PC-3 (cell line): ENCODE data around the gene PPP1R1C. TPM values are rescaled to one million over a fixed set of nuclear protein-coding genes. Genes with fewer than 3 reads are reported as not detected.

Experiments
- ATAC-seq: fragments of 200-7000 bp; cut with Tn5 transposase; 2 replicates; pipeline ENCODE4 v1.9.1; 2020; ENCODE audit warnings: mild to moderate bottlenecking, moderate library complexity
- BruUV-seq: library from RNA; stranded (reverse); fragments of 400-500 nt; replicated peaks from 2 replicates; lab custom pipeline; 2021; lab: Mats Ljungman, UMichigan
- CTCF ChIA-PET: fragments of 300-600 bp; sonication (Branson Sonifier 250); formaldehyde crosslinking; loops from one replicate; lab custom pipeline; 2022; ENCODE audit warnings: antibody characterized with exemption; lab: Charles Lee
- POLR2A ChIA-PET: fragments of 300-600 bp; sonication (Branson Sonifier 250); formaldehyde crosslinking; loops from one replicate; lab custom pipeline; 2022; ENCODE audit warnings: antibody characterized with exemption; ENCODE audit not compliant: unreplicated experiment; lab: Charles Lee
- DNase-seq: peaks from one replicate; pipeline ENCODE4 v3.0.0-alpha.2; 2015
- H2AFZ ChIP-seq: fragments of 300-600 bp; sonication (generic); 2 replicates; pipeline ENCODE4 v1.6.0; 2016; ENCODE audit warnings: antibody characterized with exemption, low read length
- H3F3A ChIP-seq: fragments of 300-600 bp; sonication (generic); one replicate; pipeline ENCODE4 v1.6.0; 2017; ENCODE audit warnings: antibody characterized with exemption, low read length, control low read depth, mild to moderate bottlenecking; ENCODE audit not compliant: unreplicated experiment
- H3K27ac ChIP-seq: fragments of 300-600 bp; sonication (generic); 2 replicates; pipeline ENCODE4 v1.5.1; 2016; ENCODE audit warnings: mild to moderate bottlenecking, low read length
- H3K27me3 ChIP-seq: fragments of 300-600 bp; sonication (generic); 2 replicates; pipeline ENCODE4 v1.6.1; 2016; ENCODE audit warnings: low read length, mixed read lengths
- H3K36me3 ChIP-seq: fragments of 300-600 bp; sonication (generic); 2 replicates; pipeline ENCODE4 v1.6.1; 2016; ENCODE audit warnings: low read depth, mixed run types, low read length, mixed read lengths
- H3K4me1 ChIP-seq: fragments of 300-600 bp; sonication (generic); 2 replicates; pipeline ENCODE4 v1.5.1; 2016; ENCODE audit warnings: low read length; ENCODE audit not compliant: insufficient read depth
- H3K4me2 ChIP-seq: fragments of 300-600 bp; sonication (generic); 2 replicates; pipeline ENCODE4 v1.6.0; 2016; ENCODE audit warnings: low read length
- H3K4me3 ChIP-seq: fragments of 300-600 bp; sonication (generic); 2 replicates; pipeline ENCODE4 v1.5.1; 2016; ENCODE audit warnings: mild to moderate bottlenecking, low read length, mixed read lengths
- H3K79me2 ChIP-seq: fragments of 300-600 bp; sonication (generic); 2 replicates; pipeline ENCODE4 v1.6.1; 2017; ENCODE audit warnings: low read length, mixed read lengths
- H3K9ac ChIP-seq: fragments of 300-600 bp; sonication (generic); 2 replicates; pipeline ENCODE4 v1.6.0; 2016; ENCODE audit warnings: mild to moderate bottlenecking, low read length
- H3K9me2 ChIP-seq: fragments of 300-600 bp; sonication (generic); replicated peaks from 2 replicates; pipeline ENCODE4 v1.6.1; 2016; ENCODE audit warnings: mixed run types, low read length, mixed read lengths
- H3K9me3 ChIP-seq: fragments of 300-600 bp; sonication (generic); 2 replicates; pipeline ENCODE4 v1.6.1; 2016; ENCODE audit warnings: low read length, mixed read lengths
- H4K20me1 ChIP-seq: fragments of 300-600 bp; sonication (generic); 2 replicates; pipeline ENCODE4 v1.6.1; 2016; ENCODE audit warnings: low read length, mixed read lengths
- CTCF ChIP-seq: fragments of 300-600 bp; sonication (generic); conservative IDR thresholded peaks from 2 replicates; pipeline ENCODE4 v1.5.1; 2017; ENCODE audit warnings: antibody characterized with exemption, low read depth, mild to moderate bottlenecking, low read length
- EZH2 ChIP-seq: fragments of 300-600 bp; sonication (generic); IDR thresholded peaks from one replicate; pipeline ENCODE4 v1.6.1; 2017; ENCODE audit warnings: antibody characterized with exemption, mild to moderate bottlenecking, low read length; ENCODE audit not compliant: unreplicated experiment
- EZH2phosphoT487 ChIP-seq: fragments of 300-600 bp; sonication (generic); IDR thresholded peaks from 2 replicates; pipeline ENCODE4 v1.6.1; 2018; ENCODE audit warnings: mild to moderate bottlenecking, antibody characterized with exemption, low read length, borderline replicate concordance
- intact Hi-C: fragments of 100-400 bp; cut with micrococcal nuclease; formaldehyde crosslinking; loops from 2 replicates; pipeline ENCODE4 v1.9.0; 2023
- total RNA-seq: library from RNA; depleted of rRNA; stranded (reverse); fragments of >200 nt; gene quantifications from 2 replicates; pipeline ENCODE4 v1.2.3, GENCODE V29; 2014; rRNA removed

The PPP1R1C gene
- total RNA-seq, 1 experiment from 2014 or later, result 1.4 TPM

GRCh38 chr2:182165202-182165601 is 179.5 kb downstream of the PPP1R1C start:
- ATAC-seq, result no peak; the same call in 1 of the 2 replicates
- no peak overlapping the region for H3K27ac ChIP-seq
- no peaks in the 10 kb centered on the region for H3K9me3 ChIP-seq
- no TSS peak for BruUV-seq
- H3F3A ChIP-seq, result no peaks in the 10 kb centered on the region
- no peak for TF ChIP-seq EZH2phosphoT487
- no peak for TF ChIP-seq EZH2
- no peak for TF ChIP-seq CTCF
- no peaks in the 10 kb centered on the region for H3K27me3 ChIP-seq
- H3K4me1 ChIP-seq, result no peaks in the 10 kb centered on the region
- no peak overlapping the region for H2AFZ ChIP-seq
- H3K79me2 ChIP-seq, result no peaks in the 10 kb centered on the region
- no peak overlapping the region for H3K9ac ChIP-seq
- H3K9me2 ChIP-seq, result no peaks in the 10 kb centered on the region
- no peaks in the 10 kb centered on the region for H4K20me1 ChIP-seq
- no peaks in the 10 kb centered on the region for H3K36me3 ChIP-seq
- H3K4me2 ChIP-seq, result no peak overlapping the region
- ChIA-PET POLR2A (interaction anchor here (0.6 kb wide), 1 partner anchor 619 kb away, joined by 3 read pairs; no protein-coding TSS in a partner anchor), CTCF (no interaction called here)
- intact Hi-C loops, result no loop called here
- no peak overlapping the region for H3K4me3 ChIP-seq
- no peak for DNase-seq

DNA sequence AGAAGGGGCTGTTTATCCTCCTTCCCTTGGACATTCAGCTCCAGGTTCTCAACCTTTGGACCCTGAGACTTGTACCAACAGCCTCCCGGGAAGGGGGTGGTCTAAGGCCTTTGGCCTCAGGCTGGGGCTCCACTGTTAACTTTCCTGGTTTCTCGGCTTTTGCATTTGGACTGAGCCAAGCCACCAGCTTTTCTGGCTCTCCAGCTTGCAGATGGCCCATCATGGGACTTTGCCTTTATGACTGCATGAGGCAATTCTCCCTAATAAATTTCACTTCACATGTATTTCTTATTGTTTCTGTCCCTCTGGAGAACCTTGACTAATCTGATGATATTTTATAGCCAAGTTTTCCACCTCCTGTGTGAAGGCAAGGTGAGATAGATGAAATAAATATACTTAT is 180.8 kb downstream of the PPP1R1C start:
- ChIA-PET CTCF (no interaction called here), POLR2A (no interaction called here)
- H3F3A ChIP-seq, result no peaks in the 10 kb centered on the region
- no peaks in the 10 kb centered on the region for H4K20me1 ChIP-seq
- H2AFZ ChIP-seq, result no peak overlapping the region
- ATAC-seq (no peak), DNase-seq (no peak)
- H3K4me3 ChIP-seq, result no peak overlapping the region
- TF ChIP-seq CTCF (no peak), EZH2phosphoT487 (no peak), EZH2 (no peak)
- no peak overlapping the region for H3K27ac ChIP-seq
- H3K79me2 ChIP-seq, result no peaks in the 10 kb centered on the region
- H3K9me2 ChIP-seq, result no peaks in the 10 kb centered on the region
- no peaks in the 10 kb centered on the region for H3K4me1 ChIP-seq
- BruUV-seq, result no TSS peak
- intact Hi-C loops, result no loop called here
- no peaks in the 10 kb centered on the region for H3K27me3 ChIP-seq
- H3K36me3 ChIP-seq, result no peaks in the 10 kb centered on the region
- no peak overlapping the region for H3K9ac ChIP-seq
- no peak overlapping the region for H3K4me2 ChIP-seq
- H3K9me3 ChIP-seq, result no peaks in the 10 kb centered on the region

DNA sequence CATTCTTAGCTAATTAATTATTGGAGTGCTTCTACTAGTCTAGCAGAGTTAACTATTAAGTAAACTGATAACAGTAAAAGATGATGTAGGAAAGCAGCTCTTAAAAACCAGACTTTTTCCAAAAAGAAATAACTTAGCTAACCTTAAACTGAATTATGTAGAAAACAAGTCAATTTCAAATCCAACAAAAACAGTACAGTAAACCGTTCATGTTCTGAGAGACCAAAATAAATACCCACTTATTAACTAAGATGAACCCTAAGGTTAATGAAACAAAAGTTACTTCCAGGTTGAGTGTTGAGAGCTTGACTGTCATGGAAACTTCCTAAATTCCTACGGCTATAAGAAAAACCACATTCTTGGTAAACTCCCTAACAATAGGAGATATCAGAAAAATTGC is 181.2 kb downstream of the PPP1R1C start:
- intact Hi-C loops, result no loop called here
- Histone ChIP-seq H3K9ac (no peak overlapping the region), H3K4me3 (no peak overlapping the region), H2AFZ (no peak overlapping the region), H3K36me3 (no peaks in the 10 kb centered on the region), H3K9me3 (no peaks in the 10 kb centered on the region), H3K79me2 (no peaks in the 10 kb centered on the region), H3K4me2 (no peak overlapping the region), H3F3A (no peaks in the 10 kb centered on the region), H3K27ac (no peak overlapping the region), H3K27me3 (no peaks in the 10 kb centered on the region), H3K4me1 (no peaks in the 10 kb centered on the region), H4K20me1 (no peaks in the 10 kb centered on the region), H3K9me2 (no peaks in the 10 kb centered on the region)
- ChIA-PET CTCF (no interaction called here), POLR2A (no interaction called here)
- DNase-seq (no peak), ATAC-seq (no peak)
- no TSS peak for BruUV-seq
- TF ChIP-seq EZH2 (no peak), EZH2phosphoT487 (no peak), CTCF (no peak)

Other genes starting within 250 kb of the PPP1R1C start
- gene ITPRID2, start 94.1 kb upstream of the PPP1R1C start, total RNA-seq, result 113 and 145 TPM in 2 replicates